Measurements from ENCODE around the gene NAA80. TPM values are rescaled to one million over a fixed set of nuclear protein-coding genes. Genes with fewer than 3 reads are reported as not detected.

The NAA80 gene
- total and polyA plus RNA-seq, 8 donors: 2.6 to 15.6 (median 5.2) TPM

DNA sequence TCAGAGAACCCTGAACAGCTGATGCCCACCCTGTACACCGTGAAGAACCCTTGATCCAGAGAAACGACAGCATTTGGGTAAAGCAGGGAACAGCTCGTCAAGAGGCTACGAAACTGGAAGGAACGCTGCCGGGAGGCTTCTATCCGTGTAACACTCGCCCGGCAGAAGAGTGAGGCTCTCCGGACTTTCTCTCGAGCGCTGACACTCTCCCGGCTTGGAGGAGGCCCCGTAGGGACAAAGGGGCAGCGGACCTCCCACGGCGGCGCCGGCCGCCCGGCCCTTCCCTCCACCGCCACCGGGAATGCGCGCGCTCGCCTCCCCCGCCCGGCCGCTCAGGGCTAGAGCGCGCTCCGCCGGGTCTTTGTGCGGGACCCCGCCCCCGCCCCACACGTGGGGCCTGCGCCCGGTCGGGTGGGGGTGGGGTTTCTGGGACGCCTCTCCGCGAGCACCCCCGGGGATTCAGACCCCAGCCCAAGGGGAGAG, 21.7 kb upstream of the NAA80 start:
- no peak for TF ChIP-seq CTCF (IDR thresholded peaks at IDR 0.05)
- H3K36me3 ChIP-seq: peaks cover 0 to 7% (median 0%) of the 10 kb centered on the region in 3 donors
- peak overlapping the region; percentile 51 to 94 (median 81) for H3K4me3 ChIP-seq
- peak; percentile 73 to 89 (median 82) for DNase-seq
- peaks cover 5 to 22% (median 21%) of the 10 kb centered on the region in 3 donors for H3K4me1 ChIP-seq
- ATAC-seq: peak; percentile 76 to 80 (median 78)
- no peaks in the 10 kb centered on the region for H3K9me3 ChIP-seq
- intact Hi-C loops (cut with DNase I): loop anchor here in 1 of 3 donors (10.0 kb wide), 1 partner anchor 66 kb away; no protein-coding TSS in a partner anchor
- no peak for FAIRE-seq
- 0 to 1% methylated on average over 39 to 45 of the region's 45 CpGs for WGBS, 2 donors
- H3K27ac ChIP-seq: peak overlapping the region; percentile 88 to 98 (median 96)
- H3K27me3 ChIP-seq: no peaks in the 10 kb centered on the region

DNA sequence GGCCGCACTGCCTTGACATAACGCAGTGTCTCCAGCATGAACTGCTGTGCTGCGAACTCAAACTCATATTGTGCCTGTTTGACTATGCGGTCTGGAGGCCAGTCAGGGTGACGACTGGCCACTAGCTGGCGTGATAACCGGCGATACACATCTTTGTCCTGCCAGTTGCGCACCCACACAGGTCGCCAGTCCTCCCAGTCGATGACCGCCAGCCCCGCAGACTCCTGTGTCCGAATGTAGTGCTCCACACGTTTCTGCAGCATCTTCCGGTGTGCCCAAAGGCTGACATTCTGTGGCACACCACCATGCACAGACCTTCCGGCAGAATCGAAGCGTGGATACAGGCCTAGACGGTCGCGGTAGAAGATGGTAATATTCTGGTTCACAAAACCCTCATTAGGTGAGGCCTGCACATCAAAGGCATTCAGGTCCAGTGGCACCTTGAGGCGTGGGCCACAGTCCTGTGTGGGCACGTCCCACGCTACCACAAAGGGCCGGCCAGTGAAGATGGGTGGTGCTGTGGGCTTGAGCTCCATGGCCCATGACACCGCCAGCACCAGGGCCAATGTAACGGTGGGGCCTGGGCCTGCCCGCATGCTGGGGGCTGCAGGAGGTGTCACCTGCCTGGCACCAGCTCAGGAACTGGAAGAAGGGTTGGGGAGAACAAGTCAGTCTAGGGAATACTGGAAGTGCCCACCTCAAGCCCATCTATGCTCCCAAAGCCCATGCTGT, 20.9 kb upstream of the NAA80 start:
- Histone ChIP-seq H3K36me3 (no peaks in the 10 kb centered on the region), H3K4me1 (peaks cover 5 to 22% (median 21%) of the 10 kb centered on the region in 3 donors), H3K4me3 (peak overlapping the region in 3 of 4 donors; percentile 79 to 94 (median 83)), H3K9me3 (no peaks in the 10 kb centered on the region), H3K27ac (peak overlapping the region; percentile 88 to 98 (median 96)), H3K27me3 (no peaks in the 10 kb centered on the region)
- ATAC-seq: no peak
- no peak for TF ChIP-seq CTCF (IDR thresholded peaks at IDR 0.05)
- intact Hi-C loops (cut with DNase I): loop anchor here in 1 of 3 donors (10.0 kb wide), 1 partner anchor 65 kb away; no protein-coding TSS in a partner anchor
- FAIRE-seq: no peak
- peak in 3 of 6 donors; percentile 31 to 71 (median 55) for DNase-seq
- 78 to 83% methylated on average over 29 of the region's 29 CpGs for WGBS, 2 donors

- Histone ChIP-seq H3K4me3 (no peak overlapping the region), H3K27me3 (no peaks in the 10 kb centered on the region), H3K27ac (no peak overlapping the region), H3K9me3 (no peaks in the 10 kb centered on the region), H3K36me3 (no peaks in the 10 kb centered on the region), H3K4me1 (peaks cover 5 to 22% (median 21%) of the 10 kb centered on the region in 3 donors)
- no peak for FAIRE-seq
- 89 to 91% methylated on average over 16 of the region's 16 CpGs for WGBS, 2 donors
- peak in 2 of 6 donors; percentile 35 to 61 for DNase-seq
- no peak for ATAC-seq
- intact Hi-C loops (cut with DNase I): no loop called here
- TF ChIP-seq CTCF (IDR thresholded peaks at IDR 0.05): no peak
Measured at GRCh38 chr3:50319181-50319893, 20.1 kb upstream of the NAA80 start.

GRCh38 chr3:50318615-50319014, 19.4 kb upstream of the NAA80 start:
- ATAC-seq: no peak
- no peaks in the 10 kb centered on the region for H3K36me3 ChIP-seq
- no peak for FAIRE-seq
- H3K4me1 ChIP-seq: peaks cover 5 to 22% (median 21%) of the 10 kb centered on the region in 3 donors
- TF ChIP-seq CTCF (IDR thresholded peaks at IDR 0.05): no peak
- H3K9me3 ChIP-seq: no peaks in the 10 kb centered on the region
- 69 to 79% methylated on average over 10 of the region's 10 CpGs for WGBS, 2 donors
- H3K27ac ChIP-seq: no peak overlapping the region
- intact Hi-C loops (cut with DNase I): no loop called here
- peak in 1 of 6 donors; percentile 28 for DNase-seq
- no peak overlapping the region for H3K4me3 ChIP-seq
- H3K27me3 ChIP-seq: no peaks in the 10 kb centered on the region
